ACC112 (cell line): ENCODE results near the gene NPR2.

ENCODE experiments used
- H2AFZ ChIP-seq: fragments of 200-600 bp; sonication (generic); one replicate; pipeline ENCODE4 v1.6.0; 2017; ENCODE audit warnings: antibody characterized with exemption, low read length; ENCODE audit not compliant: unreplicated experiment
- H3K27ac ChIP-seq: fragments of 200-600 bp; sonication (generic); 2 replicates; pipeline ENCODE4 v1.5.1; 2014; ENCODE audit warnings: low read depth, mild to moderate bottlenecking, antibody characterized with exemption, low read length, moderate library complexity
- H3K27me3 ChIP-seq: fragments of 200-600 bp; sonication (generic); 2 replicates; pipeline ENCODE4 v1.6.1; 2014; ENCODE audit warnings: mild to moderate bottlenecking, antibody characterized with exemption, low read length, moderate library complexity, mixed read lengths; ENCODE audit not compliant: insufficient read depth
- H3K36me3 ChIP-seq: fragments of 200-600 bp; sonication (generic); 2 replicates; pipeline ENCODE4 v1.6.1; 2016; ENCODE audit warnings: mild to moderate bottlenecking, antibody characterized with exemption, low read length, moderate library complexity, mixed read lengths; ENCODE audit not compliant: insufficient read depth
- H3K4me1 ChIP-seq: fragments of 200-600 bp; sonication (generic); one replicate; pipeline ENCODE4 v1.6.1; 2016; ENCODE audit warnings: low read length, mixed read lengths; ENCODE audit not compliant: insufficient read depth, unreplicated experiment, control insufficient read depth
- H3K4me3 ChIP-seq: fragments of 200-600 bp; sonication (generic); 2 replicates; pipeline ENCODE4 v1.5.1; 2014; ENCODE audit warnings: mild to moderate bottlenecking, low read depth, low read length
- H3K79me2 ChIP-seq: fragments of 200-600 bp; sonication (generic); one replicate; pipeline ENCODE4 v1.6.0; 2016; ENCODE audit warnings: low read length; ENCODE audit not compliant: control insufficient read depth, unreplicated experiment, insufficient read depth

NPR2 gene

GRCh38 chr9:35814841-35815543, 23.6 kb downstream of the NPR2 start, which contains the start of gene HINT2:
HINT2 (minus strand) TSS chr9:35815042; CDS start chr9:35814979, 63 bp downstream.
- Histone ChIP-seq H3K36me3 (no peaks in the 10 kb centered on the region), H2AFZ (peak within 1 kb of the TSS; percentile 96), H3K79me2 (no peaks in the 10 kb centered on the region), H3K27me3 (no peaks in the 10 kb centered on the region), H3K4me1 (peaks cover 9% of the 10 kb centered on the region), H3K27ac (peak within 1 kb of the TSS; percentile 63), H3K4me3 (peak within 1 kb of the TSS; percentile 91)

GRCh38 chr9:35816708-35817107, 25.3 kb downstream of the NPR2 start:
- peaks cover 9% of the 10 kb centered on the region for H3K4me1 ChIP-seq

DNA sequence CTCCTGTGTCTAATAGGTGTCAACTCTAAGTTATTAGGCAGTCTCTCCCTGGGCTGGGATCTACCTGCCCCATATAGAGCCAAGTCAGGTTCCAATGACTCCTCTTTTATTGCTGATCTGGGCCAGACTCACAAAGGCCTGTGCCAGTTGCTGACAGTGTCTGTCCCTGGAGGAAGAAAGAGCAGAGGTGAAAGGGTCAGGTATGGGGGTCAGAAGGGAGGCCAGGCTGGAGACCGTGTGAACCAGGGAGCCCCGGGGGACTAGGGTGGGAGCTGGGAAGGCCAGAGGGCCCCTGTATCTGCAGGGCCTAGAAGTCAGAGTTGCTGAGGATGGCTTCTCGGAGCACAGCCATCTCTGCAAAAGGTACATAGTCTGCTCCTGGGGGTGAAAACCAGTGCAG, 26.9 kb downstream of the NPR2 start:
- no peaks in the 10 kb centered on the region for H3K79me2 ChIP-seq
- H3K27ac ChIP-seq, result no peak overlapping the region
- H3K4me1 ChIP-seq, result peaks cover 9% of the 10 kb centered on the region
- H3K27me3 ChIP-seq, result no peaks in the 10 kb centered on the region
- no peaks in the 10 kb centered on the region for H3K36me3 ChIP-seq
- H3K4me3 ChIP-seq, result no peak overlapping the region
- no peak overlapping the region for H2AFZ ChIP-seq

More at GRCh38 chr9:35816708-35817107, 25.3 kb downstream of the NPR2 start:
- Histone ChIP-seq H3K27me3 (no peaks in the 10 kb centered on the region), H3K36me3 (no peaks in the 10 kb centered on the region), H3K79me2 (no peaks in the 10 kb centered on the region), H2AFZ (no peak overlapping the region), H3K27ac (no peak overlapping the region), H3K4me3 (no peak overlapping the region)

DNA sequence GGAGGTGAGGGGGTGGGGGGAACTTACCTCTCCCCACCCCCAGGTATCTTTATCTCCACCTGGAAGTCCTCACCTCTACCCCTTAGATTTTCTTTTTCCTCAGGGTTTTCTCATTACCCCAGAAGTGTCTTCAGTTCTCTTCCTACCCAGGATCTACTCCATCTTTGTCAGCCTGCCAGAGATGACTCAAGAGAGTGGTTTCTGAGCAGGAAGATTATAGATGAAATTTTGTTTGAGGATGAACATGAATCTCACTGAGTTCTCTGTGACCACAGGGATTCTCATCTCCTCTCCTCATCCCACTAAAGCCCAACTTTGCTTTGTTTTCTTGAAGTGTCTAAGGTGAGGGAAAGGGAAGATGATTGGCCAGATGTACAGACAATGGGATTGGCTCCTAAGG, 28.7 kb downstream of the NPR2 start:
- Histone ChIP-seq H3K27ac (no peak overlapping the region), H3K36me3 (no peaks in the 10 kb centered on the region), H2AFZ (no peak overlapping the region), H3K27me3 (no peaks in the 10 kb centered on the region), H3K4me1 (no peaks in the 10 kb centered on the region), H3K79me2 (no peaks in the 10 kb centered on the region), H3K4me3 (no peak overlapping the region)

- Histone ChIP-seq H3K4me3 (no peak overlapping the region), H3K36me3 (no peaks in the 10 kb centered on the region), H3K27ac (no peak overlapping the region), H3K27me3 (no peaks in the 10 kb centered on the region), H3K4me1 (peaks cover 8% of the 10 kb centered on the region), H2AFZ (no peak overlapping the region), H3K79me2 (no peaks in the 10 kb centered on the region)
Measured at GRCh38 chr9:35822926-35823325, 31.5 kb downstream of the NPR2 start.

- Histone ChIP-seq H3K79me2 (no peaks in the 10 kb centered on the region), H3K4me3 (no peak overlapping the region), H3K4me1 (peaks cover 14% of the 10 kb centered on the region), H3K27ac (no peak overlapping the region), H3K27me3 (no peaks in the 10 kb centered on the region), H2AFZ (peak overlapping the region; percentile 58), H3K36me3 (no peaks in the 10 kb centered on the region)
Measured at GRCh38 chr9:35826071-35826701, 34.8 kb downstream of the NPR2 start.

GRCh38 chr9:35827486-35827885, 36.1 kb downstream of the NPR2 start:
- H3K27ac ChIP-seq, result no peak overlapping the region
- no peaks in the 10 kb centered on the region for H3K27me3 ChIP-seq
- H3K4me3 ChIP-seq, result no peak overlapping the region; the same call in 1 of the 2 replicates
- H3K79me2 ChIP-seq, result no peaks in the 10 kb centered on the region
- H2AFZ ChIP-seq, result no peak overlapping the region
- no peaks in the 10 kb centered on the region for H3K36me3 ChIP-seq
- peaks cover 14% of the 10 kb centered on the region for H3K4me1 ChIP-seq

- Histone ChIP-seq H3K4me1 (peaks cover 17% of the 10 kb centered on the region), H3K27me3 (no peaks in the 10 kb centered on the region), H2AFZ (peak within 1 kb of the TSS; percentile 97), H3K79me2 (no peaks in the 10 kb centered on the region), H3K4me3 (peak within 1 kb of the TSS; percentile 82), H3K36me3 (no peaks in the 10 kb centered on the region), H3K27ac (peak within 1 kb of the TSS; percentile 30; the same call in 1 of the 2 replicates)
Measured at GRCh38 chr9:35828716-35829083, 37.3 kb downstream of the NPR2 start, which contains the start of gene FAM221B. FAM221B (minus strand) TSS chr9:35828732; CDS start chr9:35826161, 2,571 bp downstream.

DNA sequence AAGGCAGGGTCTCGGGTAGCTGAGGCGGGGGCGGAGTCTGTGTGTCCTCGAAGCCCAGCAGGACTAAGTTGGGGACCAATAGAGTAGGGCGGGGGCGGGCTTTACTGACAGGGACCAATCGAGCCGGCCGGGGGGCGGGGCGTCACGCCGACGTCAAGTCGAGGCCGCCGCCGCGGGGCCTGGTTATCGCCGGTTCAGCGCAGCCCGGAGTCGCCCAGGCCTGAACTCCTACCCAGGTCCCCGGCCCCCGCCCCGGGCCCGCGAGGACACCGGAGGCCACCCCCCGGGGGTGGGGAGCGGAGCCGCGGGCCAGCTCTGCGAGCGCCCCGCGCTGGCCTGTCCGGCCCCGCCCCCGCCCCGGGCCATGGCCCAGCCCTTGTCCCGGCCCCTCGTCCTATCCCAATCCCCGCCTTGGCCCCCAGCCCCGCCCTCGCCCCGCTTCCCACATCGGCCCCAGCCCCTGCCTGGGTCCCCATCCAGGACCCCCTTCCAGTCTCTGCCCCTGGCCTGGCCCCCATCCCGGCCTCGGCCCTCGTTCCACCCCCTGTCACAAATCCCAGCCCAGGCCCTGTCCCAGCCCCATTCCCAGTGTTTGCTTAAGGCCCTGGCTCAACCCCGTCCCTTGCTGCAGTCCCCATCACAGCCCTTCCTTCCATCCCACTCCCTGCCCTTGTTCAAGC, 37.8 kb downstream of the NPR2 start, which contains the start of gene TMEM8B:
Gene TMEM8B (plus strand): TSS at position 145 of the 680 bp plus-strand sequence. CDS start 220 bp downstream, at position 365.
- Histone ChIP-seq H2AFZ (peak within 1 kb of the TSS; percentile 97), H3K4me1 (peaks cover 19% of the 10 kb centered on the region), H3K79me2 (no peaks in the 10 kb centered on the region), H3K36me3 (no peaks in the 10 kb centered on the region), H3K27me3 (no peaks in the 10 kb centered on the region), H3K4me3 (peak within 1 kb of the TSS; percentile 82), H3K27ac (peak within 1 kb of the TSS; percentile 30; the same call in 1 of the 2 replicates)

- Histone ChIP-seq H3K27me3 (no peaks in the 10 kb centered on the region), H2AFZ (peak overlapping the region; percentile 97), H3K4me3 (peak overlapping the region; percentile 82), H3K4me1 (peaks cover 19% of the 10 kb centered on the region), H3K27ac (no peak overlapping the region), H3K79me2 (no peaks in the 10 kb centered on the region), H3K36me3 (no peaks in the 10 kb centered on the region)
Measured at GRCh38 chr9:35829764-35830096, 38.3 kb downstream of the NPR2 start.
